Measurements from ENCODE around the gene ARPC5.

DNA sequence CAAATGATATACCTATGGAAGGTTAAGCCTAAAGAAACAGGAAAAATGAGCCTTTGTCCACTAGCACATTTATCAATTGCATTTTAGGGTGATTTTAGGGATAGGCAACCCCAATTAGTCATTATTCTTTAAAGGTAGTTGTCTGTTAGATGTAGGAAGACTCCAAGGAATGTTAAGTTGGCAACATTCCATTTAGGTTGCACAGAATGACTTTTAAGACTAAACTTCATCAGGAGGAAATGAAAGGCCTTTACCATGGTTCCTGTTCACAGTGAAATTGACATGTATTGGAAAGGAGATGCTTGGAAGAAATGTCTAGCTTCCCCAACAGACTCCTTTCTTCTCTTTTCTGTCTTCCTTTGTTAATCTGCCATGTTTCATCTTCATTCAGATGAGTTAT lies 19.1 kb upstream of the ARPC5 start:
- TF ChIP-seq CBX5 (IDR thresholded peaks at IDR 0.05; ENCODE audit: borderline replicate concordance, low read depth) (no peak), POLR2A (conservative IDR thresholded peaks at IDR 0.05) (no peak), ZNF23 (CRISPR knock-in tag; IDR thresholded peaks at IDR 0.05) (no peak), CTBP1 (IDR thresholded peaks at IDR 0.05; ENCODE audit: borderline replicate concordance) (no peak), ZNF766 (CRISPR knock-in tag; conservative IDR thresholded peaks at IDR 0.05) (no peak), ZNF24 (IDR thresholded peaks at IDR 0.05) (no peak), ZNF384 (IDR thresholded peaks at IDR 0.05; ENCODE audit: low read depth, low read length) (no peak), TAF15 (IDR thresholded peaks at IDR 0.05; ENCODE audit: low read depth, low read length) (no peak), MEF2D (tag; conservative IDR thresholded peaks at IDR 0.05; ENCODE audit: low read depth) (no peak)
- TF ChIP-seq, protein P1, sequence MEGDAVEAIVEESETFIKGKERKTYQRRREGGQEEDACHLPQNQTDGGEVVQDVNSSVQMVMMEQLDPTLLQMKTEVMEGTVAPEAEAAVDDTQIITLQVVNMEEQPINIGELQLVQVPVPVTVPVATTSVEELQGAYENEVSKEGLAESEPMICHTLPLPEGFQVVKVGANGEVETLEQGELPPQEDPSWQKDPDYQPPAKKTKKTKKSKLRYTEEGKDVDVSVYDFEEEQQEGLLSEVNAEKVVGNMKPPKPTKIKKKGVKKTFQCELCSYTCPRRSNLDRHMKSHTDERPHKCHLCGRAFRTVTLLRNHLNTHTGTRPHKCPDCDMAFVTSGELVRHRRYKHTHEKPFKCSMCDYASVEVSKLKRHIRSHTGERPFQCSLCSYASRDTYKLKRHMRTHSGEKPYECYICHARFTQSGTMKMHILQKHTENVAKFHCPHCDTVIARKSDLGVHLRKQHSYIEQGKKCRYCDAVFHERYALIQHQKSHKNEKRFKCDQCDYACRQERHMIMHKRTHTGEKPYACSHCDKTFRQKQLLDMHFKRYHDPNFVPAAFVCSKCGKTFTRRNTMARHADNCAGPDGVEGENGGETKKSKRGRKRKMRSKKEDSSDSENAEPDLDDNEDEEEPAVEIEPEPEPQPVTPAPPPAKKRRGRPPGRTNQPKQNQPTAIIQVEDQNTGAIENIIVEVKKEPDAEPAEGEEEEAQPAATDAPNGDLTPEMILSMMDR (IDR thresholded peaks at IDR 0.05 in 2 of 3, conservative IDR thresholded peaks at IDR 0.05 in 1 of 3; ENCODE audit: insufficient read depth in 2 of 3, low read depth in 1 of 3, low read length in 3 of 3), result no peak
- TF ChIP-seq, protein P2, sequence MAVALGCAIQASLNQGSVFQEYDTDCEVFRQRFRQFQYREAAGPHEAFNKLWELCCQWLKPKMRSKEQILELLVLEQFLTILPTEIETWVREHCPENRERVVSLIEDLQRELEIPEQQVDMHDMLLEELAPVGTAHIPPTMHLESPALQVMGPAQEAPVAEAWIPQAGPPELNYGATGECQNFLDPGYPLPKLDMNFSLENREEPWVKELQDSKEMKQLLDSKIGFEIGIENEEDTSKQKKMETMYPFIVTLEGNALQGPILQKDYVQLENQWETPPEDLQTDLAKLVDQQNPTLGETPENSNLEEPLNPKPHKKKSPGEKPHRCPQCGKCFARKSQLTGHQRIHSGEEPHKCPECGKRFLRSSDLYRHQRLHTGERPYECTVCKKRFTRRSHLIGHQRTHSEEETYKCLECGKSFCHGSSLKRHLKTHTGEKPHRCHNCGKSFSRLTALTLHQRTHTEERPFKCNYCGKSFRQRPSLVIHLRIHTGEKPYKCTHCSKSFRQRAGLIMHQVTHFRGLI (CRISPR knock-in tag; IDR thresholded peaks at IDR 0.05), result no peak
- TF ChIP-seq, protein P3, sequence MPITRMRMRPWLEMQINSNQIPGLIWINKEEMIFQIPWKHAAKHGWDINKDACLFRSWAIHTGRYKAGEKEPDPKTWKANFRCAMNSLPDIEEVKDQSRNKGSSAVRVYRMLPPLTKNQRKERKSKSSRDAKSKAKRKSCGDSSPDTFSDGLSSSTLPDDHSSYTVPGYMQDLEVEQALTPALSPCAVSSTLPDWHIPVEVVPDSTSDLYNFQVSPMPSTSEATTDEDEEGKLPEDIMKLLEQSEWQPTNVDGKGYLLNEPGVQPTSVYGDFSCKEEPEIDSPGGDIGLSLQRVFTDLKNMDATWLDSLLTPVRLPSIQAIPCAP (CRISPR knock-in tag; IDR thresholded peaks at IDR 0.05; ENCODE audit: borderline replicate concordance), result no peak
- TF ChIP-seq, protein P4, sequence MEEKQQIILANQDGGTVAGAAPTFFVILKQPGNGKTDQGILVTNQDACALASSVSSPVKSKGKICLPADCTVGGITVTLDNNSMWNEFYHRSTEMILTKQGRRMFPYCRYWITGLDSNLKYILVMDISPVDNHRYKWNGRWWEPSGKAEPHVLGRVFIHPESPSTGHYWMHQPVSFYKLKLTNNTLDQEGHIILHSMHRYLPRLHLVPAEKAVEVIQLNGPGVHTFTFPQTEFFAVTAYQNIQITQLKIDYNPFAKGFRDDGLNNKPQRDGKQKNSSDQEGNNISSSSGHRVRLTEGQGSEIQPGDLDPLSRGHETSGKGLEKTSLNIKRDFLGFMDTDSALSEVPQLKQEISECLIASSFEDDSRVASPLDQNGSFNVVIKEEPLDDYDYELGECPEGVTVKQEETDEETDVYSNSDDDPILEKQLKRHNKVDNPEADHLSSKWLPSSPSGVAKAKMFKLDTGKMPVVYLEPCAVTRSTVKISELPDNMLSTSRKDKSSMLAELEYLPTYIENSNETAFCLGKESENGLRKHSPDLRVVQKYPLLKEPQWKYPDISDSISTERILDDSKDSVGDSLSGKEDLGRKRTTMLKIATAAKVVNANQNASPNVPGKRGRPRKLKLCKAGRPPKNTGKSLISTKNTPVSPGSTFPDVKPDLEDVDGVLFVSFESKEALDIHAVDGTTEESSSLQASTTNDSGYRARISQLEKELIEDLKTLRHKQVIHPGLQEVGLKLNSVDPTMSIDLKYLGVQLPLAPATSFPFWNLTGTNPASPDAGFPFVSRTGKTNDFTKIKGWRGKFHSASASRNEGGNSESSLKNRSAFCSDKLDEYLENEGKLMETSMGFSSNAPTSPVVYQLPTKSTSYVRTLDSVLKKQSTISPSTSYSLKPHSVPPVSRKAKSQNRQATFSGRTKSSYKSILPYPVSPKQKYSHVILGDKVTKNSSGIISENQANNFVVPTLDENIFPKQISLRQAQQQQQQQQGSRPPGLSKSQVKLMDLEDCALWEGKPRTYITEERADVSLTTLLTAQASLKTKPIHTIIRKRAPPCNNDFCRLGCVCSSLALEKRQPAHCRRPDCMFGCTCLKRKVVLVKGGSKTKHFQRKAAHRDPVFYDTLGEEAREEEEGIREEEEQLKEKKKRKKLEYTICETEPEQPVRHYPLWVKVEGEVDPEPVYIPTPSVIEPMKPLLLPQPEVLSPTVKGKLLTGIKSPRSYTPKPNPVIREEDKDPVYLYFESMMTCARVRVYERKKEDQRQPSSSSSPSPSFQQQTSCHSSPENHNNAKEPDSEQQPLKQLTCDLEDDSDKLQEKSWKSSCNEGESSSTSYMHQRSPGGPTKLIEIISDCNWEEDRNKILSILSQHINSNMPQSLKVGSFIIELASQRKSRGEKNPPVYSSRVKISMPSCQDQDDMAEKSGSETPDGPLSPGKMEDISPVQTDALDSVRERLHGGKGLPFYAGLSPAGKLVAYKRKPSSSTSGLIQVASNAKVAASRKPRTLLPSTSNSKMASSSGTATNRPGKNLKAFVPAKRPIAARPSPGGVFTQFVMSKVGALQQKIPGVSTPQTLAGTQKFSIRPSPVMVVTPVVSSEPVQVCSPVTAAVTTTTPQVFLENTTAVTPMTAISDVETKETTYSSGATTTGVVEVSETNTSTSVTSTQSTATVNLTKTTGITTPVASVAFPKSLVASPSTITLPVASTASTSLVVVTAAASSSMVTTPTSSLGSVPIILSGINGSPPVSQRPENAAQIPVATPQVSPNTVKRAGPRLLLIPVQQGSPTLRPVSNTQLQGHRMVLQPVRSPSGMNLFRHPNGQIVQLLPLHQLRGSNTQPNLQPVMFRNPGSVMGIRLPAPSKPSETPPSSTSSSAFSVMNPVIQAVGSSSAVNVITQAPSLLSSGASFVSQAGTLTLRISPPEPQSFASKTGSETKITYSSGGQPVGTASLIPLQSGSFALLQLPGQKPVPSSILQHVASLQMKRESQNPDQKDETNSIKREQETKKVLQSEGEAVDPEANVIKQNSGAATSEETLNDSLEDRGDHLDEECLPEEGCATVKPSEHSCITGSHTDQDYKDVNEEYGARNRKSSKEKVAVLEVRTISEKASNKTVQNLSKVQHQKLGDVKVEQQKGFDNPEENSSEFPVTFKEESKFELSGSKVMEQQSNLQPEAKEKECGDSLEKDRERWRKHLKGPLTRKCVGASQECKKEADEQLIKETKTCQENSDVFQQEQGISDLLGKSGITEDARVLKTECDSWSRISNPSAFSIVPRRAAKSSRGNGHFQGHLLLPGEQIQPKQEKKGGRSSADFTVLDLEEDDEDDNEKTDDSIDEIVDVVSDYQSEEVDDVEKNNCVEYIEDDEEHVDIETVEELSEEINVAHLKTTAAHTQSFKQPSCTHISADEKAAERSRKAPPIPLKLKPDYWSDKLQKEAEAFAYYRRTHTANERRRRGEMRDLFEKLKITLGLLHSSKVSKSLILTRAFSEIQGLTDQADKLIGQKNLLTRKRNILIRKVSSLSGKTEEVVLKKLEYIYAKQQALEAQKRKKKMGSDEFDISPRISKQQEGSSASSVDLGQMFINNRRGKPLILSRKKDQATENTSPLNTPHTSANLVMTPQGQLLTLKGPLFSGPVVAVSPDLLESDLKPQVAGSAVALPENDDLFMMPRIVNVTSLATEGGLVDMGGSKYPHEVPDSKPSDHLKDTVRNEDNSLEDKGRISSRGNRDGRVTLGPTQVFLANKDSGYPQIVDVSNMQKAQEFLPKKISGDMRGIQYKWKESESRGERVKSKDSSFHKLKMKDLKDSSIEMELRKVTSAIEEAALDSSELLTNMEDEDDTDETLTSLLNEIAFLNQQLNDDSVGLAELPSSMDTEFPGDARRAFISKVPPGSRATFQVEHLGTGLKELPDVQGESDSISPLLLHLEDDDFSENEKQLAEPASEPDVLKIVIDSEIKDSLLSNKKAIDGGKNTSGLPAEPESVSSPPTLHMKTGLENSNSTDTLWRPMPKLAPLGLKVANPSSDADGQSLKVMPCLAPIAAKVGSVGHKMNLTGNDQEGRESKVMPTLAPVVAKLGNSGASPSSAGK (IDR thresholded peaks at IDR 0.05), result no peak

Data from K562 (cell line).